Activated CD8-positive, alpha-beta memory T cell treated with anti-CD3 and anti-CD28 coated beads for 36 hours (primary cell): Measurements from ENCODE around the gene YIPF1. TPM values are rescaled to one million over a fixed set of nuclear protein-coding genes. Genes with fewer than 3 reads are reported as not detected.
"Not testable (repeated sequence)": the region's sequence is repeated elsewhere in the genome, so short reads cannot be mapped to it uniquely, and the experiment has no call there.

Experiments
- CTCF ChIA-PET: fragments of 350-600 bp; sonication (Branson Sonifier 250); formaldehyde crosslinking; loops from one replicate; lab custom pipeline; 2021; ENCODE audit warnings: antibody characterized with exemption; lab: Charles Lee
- POLR2A ChIA-PET: fragments of 350-600 bp; sonication (Branson Sonifier 250); formaldehyde crosslinking; loops from one replicate; lab custom pipeline; 2021; ENCODE audit warnings: antibody characterized with exemption; lab: Charles Lee
- total RNA-seq, 2 experiments: library from RNA; stranded (reverse); gene quantifications; one replicate each; pipeline ENCODE4 v1.2.3, GENCODE V29; 2021

Gene YIPF1
- total RNA-seq, 2 experiments from 2014 or later = 16.2 to 17.2 TPM

GRCh38 chr1:53815484-53815883 lies 74.1 kb downstream of the YIPF1 start:
- POLR2A ChIA-PET, CTCF ChIA-PET: not testable (repeated sequence)

GRCh38 chr1:53811414-53811851 lies 78.2 kb downstream of the YIPF1 start:
- ChIA-PET CTCF (interaction anchor here (0.6 to 0.7 kb wide), 4 partner anchors 26 to 254 kb away, joined by 3 to 4 read pairs (median 3); no protein-coding TSS in a partner anchor), POLR2A (no interaction called here)

- POLR2A ChIA-PET = no interaction called here
- CTCF ChIA-PET = interaction anchor here (0.7 kb wide), 1 partner anchor 357 kb away, joined by 3 read pairs; no protein-coding TSS in a partner anchor
Observed at GRCh38 chr1:53810497-53810896, 79.1 kb downstream of the YIPF1 start.

GRCh38 chr1:53810007-53810406 lies 79.6 kb downstream of the YIPF1 start:
- CTCF ChIA-PET = interaction anchor here (1.0 kb wide), 1 partner anchor 10 kb away, joined by 3 read pairs; no protein-coding TSS in a partner anchor

GRCh38 chr1:53807916-53808315 lies 81.7 kb downstream of the YIPF1 start:
- POLR2A ChIA-PET = no interaction called here
- CTCF ChIA-PET = no interaction called here

More at GRCh38 chr1:53810007-53810406, 79.6 kb downstream of the YIPF1 start:
- POLR2A ChIA-PET = no interaction called here

GRCh38 chr1:53804791-53805505 lies 84.6 kb downstream of the YIPF1 start:
- ChIA-PET CTCF (no interaction called here), POLR2A (no interaction called here)

- ChIA-PET CTCF (no interaction called here), POLR2A (no interaction called here)
Observed at GRCh38 chr1:53804181-53804580, 85.4 kb downstream of the YIPF1 start.

Other genes starting within 250 kb of the YIPF1 start
- not detected for gene GLIS1, start 150.6 kb downstream of the YIPF1 start, total RNA-seq
- gene NDC1, start 51.5 kb downstream of the YIPF1 start, total RNA-seq = 10 to 100 TPM; 48.1 to 49.0 TPM
- gene DIO1, start 4.4 kb upstream of the YIPF1 start, total RNA-seq = not detected
- gene IFT25, start 55.9 kb upstream of the YIPF1 start, total RNA-seq = 10 to 100 TPM; 54.8 to 55.1 TPM
- 10 to 100 TPM; 26.9 to 28.1 TPM for gene LRRC42, start 56.6 kb upstream of the YIPF1 start, total RNA-seq
- gene LDLRAD1, start 128.4 kb upstream of the YIPF1 start, total RNA-seq = not detected
- 100 to 1,000 TPM; 117 to 124 TPM for gene TMEM59, start 163.4 kb upstream of the YIPF1 start, total RNA-seq
- 10 to 100 TPM in 1 of 2 experiments, 1 to 10 TPM in 1; 9.1 to 11.5 TPM for gene TCEANC2, start 163.8 kb upstream of the YIPF1 start, total RNA-seq